ENCODE results near the gene THYN1.
"Not testable (repeated sequence)": the region's sequence is repeated elsewhere in the genome, so short reads cannot be mapped to it uniquely, and the experiment has no call there.

Gene THYN1

GRCh38 chr11:134253188-134253993 is at the start of gene THYN1, which contains the start of gene ACAD8:
TSS of gene THYN1 (minus strand) at chr11:134253352. CDS start at chr11:134252882, 470 bp downstream.
TSS of gene ACAD8 (plus strand) at chr11:134253568. CDS start at chr11:134253601, 33 bp downstream.
- DNase-seq (ENCODE audit: low read depth, low spot score): peak; percentile 94

GRCh38 chr11:134294664-134295063 is 41.5 kb upstream of the THYN1 start:
- no peak for DNase-seq (ENCODE audit: low read depth, low spot score)

GRCh38 chr11:134293119-134294113 is 40.3 kb upstream of the THYN1 start:
- DNase-seq (ENCODE audit: low read depth, low spot score): no peak

GRCh38 chr11:134292661-134293060 is 39.5 kb upstream of the THYN1 start:
- DNase-seq (ENCODE audit: low read depth, low spot score): no peak

GRCh38 chr11:134291196-134291595 is 38.0 kb upstream of the THYN1 start:
- DNase-seq (ENCODE audit: low read depth, low spot score): no peak

- no peak for DNase-seq (ENCODE audit: low read depth, low spot score)
Observed at GRCh38 chr11:134290646-134291045, 37.5 kb upstream of the THYN1 start.

- no peak for DNase-seq (ENCODE audit: low read depth, low spot score)
Observed at GRCh38 chr11:134289789-134290188, 36.6 kb upstream of the THYN1 start.

- no peak for DNase-seq (ENCODE audit: low read depth, low spot score)
Observed at GRCh38 chr11:134289167-134289566, 36.0 kb upstream of the THYN1 start.

- no peak for DNase-seq (ENCODE audit: low read depth, low spot score)
Observed at GRCh38 chr11:134288486-134288885, 35.3 kb upstream of the THYN1 start.

- DNase-seq (ENCODE audit: low read depth, low spot score): no peak
Observed at GRCh38 chr11:134287561-134287960, 34.4 kb upstream of the THYN1 start.

- DNase-seq (ENCODE audit: low read depth, low spot score): not testable (repeated sequence)
Observed at GRCh38 chr11:134284349-134284748, 31.2 kb upstream of the THYN1 start.

GRCh38 chr11:134283461-134284230 is 30.5 kb upstream of the THYN1 start:
- DNase-seq (ENCODE audit: low read depth, low spot score): no peak

GRCh38 chr11:134282121-134283045 is 29.2 kb upstream of the THYN1 start:
- no peak for DNase-seq (ENCODE audit: low read depth, low spot score)

- not testable (repeated sequence) for DNase-seq (ENCODE audit: low read depth, low spot score)
Observed at GRCh38 chr11:134281635-134282034, 28.5 kb upstream of the THYN1 start.

- no peak for DNase-seq (ENCODE audit: low read depth, low spot score)
Observed at GRCh38 chr11:134278356-134278755, 25.2 kb upstream of the THYN1 start.

- no peak for DNase-seq (ENCODE audit: low read depth, low spot score)
Observed at GRCh38 chr11:134277183-134278001, 24.2 kb upstream of the THYN1 start.

GRCh38 chr11:134276396-134277182 is 23.4 kb upstream of the THYN1 start:
- no peak for DNase-seq (ENCODE audit: low read depth, low spot score)

GRCh38 chr11:134275534-134276395 is 22.6 kb upstream of the THYN1 start, which contains the start of gene GLB1L3:
TSS of gene GLB1L3 (plus strand) at chr11:134276379. CDS start at chr11:134276741, 362 bp downstream.
- DNase-seq (ENCODE audit: low read depth, low spot score): peak; percentile 52
